Stomach (tissue), 9 donors: ENCODE measurements around the gene SLC25A45. TPM values are rescaled to one million over a fixed set of nuclear protein-coding genes. Genes with fewer than 3 reads are reported as not detected.

ENCODE experiments used
- DNase-seq, 2 donors: peaks; one replicate each; pipeline versions ENCODE4 v3.0.0 to v3.0.0-alpha.2; 2013 to 2019
- H3K27ac ChIP-seq, 5 donors: fragments of 200-600 bp in 4 of 5; sonication (generic) in 4 of 5; one replicate each; pipeline ENCODE4 v1.5.1; 2013 to 2019; ENCODE audit warnings: mild to moderate bottlenecking in 1 of 5, moderate library complexity in 1 of 5
- H3K27me3 ChIP-seq, 3 donors: fragments of 200-600 bp; sonication (generic); one replicate each; pipeline ENCODE4 v1.5.1; 2017 to 2019; ENCODE audit warnings: mixed run types in 1 of 3
- H3K36me3 ChIP-seq, 4 donors: fragments of 200-600 bp; sonication (generic); 1 replicate in 3 of 4; 2 replicates in 1 of 4; pipeline ENCODE4 v1.5.1; 2016 to 2019
- H3K4me1 ChIP-seq, 4 donors: fragments of 200-600 bp; sonication (generic); one replicate each; pipeline ENCODE4 v1.5.1; 2016 to 2019
- H3K4me3 ChIP-seq, 4 donors: fragments of 200-600 bp; sonication (generic) in 3 of 4; one replicate each; pipeline ENCODE4 v1.5.1; 2016 to 2019; ENCODE audit warnings: mild to moderate bottlenecking in 1 of 4
- H3K9me3 ChIP-seq, 4 donors: fragments of 200-600 bp; sonication (generic); one replicate each; pipeline ENCODE4 v1.5.1; 2016 to 2019
- CTCF ChIP-seq, 7 experiments: fragments of 450-650 bp in 4 of 7; fragments of 200-600 bp in 3 of 7; sonication (generic) in 3 of 7; IDR thresholded peaks; one replicate each; pipeline ENCODE4 v1.5.1; 2016 to 2019; ENCODE audit warnings: antibody characterized with exemption in 7 of 7, control low read depth in 2 of 7, mild to moderate bottlenecking in 1 of 7
- EP300 ChIP-seq: sonication (generic); formaldehyde crosslinking; IDR thresholded peaks from one replicate; pipeline ENCODE4 v1.6.1; 2017; ENCODE audit warnings: antibody characterized with exemption
- POLR2A ChIP-seq, 4 donors: fragments of 450-650 bp; IDR thresholded peaks; one replicate each; pipeline ENCODE4 v1.6.1; 2016; ENCODE audit warnings: antibody characterized with exemption in 4 of 4, control low read depth in 2 of 4, mild to moderate bottlenecking in 1 of 4, moderate library complexity in 1 of 4
- POLR2AphosphoS5 ChIP-seq, 3 donors: sonication (generic); formaldehyde crosslinking; IDR thresholded peaks; one replicate each; pipeline ENCODE4 v1.6.1; 2016; ENCODE audit warnings: antibody characterized with exemption in 3 of 3
- WGBS, 5 donors: extraction: QIAGEN DNeasy Blood & Tissue Kit in 3 of 5; methylation state at CpG; one replicate each; pipeline versions ENCODE4 v1.1.5 to v1.1.7; 2013 to 2018; 5-methylcytosine and 5-hydroxymethylcytosine counted together
- intact Hi-C: fragments of 100-400 bp; cut with DNase I; formaldehyde crosslinking; loops from one replicate; pipeline ENCODE4 v1.15.1; 2023; ENCODE audit warnings: low total_unique reads
- polyA plus RNA-seq, 3 donors: library from polyadenylated mRNA; stranded (reverse); fragments of 200-250 nt; gene quantifications; one replicate each; pipeline ENCODE4 v1.2.3, GENCODE V29; 2013
- total RNA-seq, 5 donors: library from RNA; depleted of rRNA; stranded (reverse); fragments of >200 nt; gene quantifications; one replicate each; pipeline versions ENCODE4 v1.1.0 to v1.2.3, GENCODE V29; 2014 to 2016
- donor health status: healthy with polysubstance abuse.
- donor health status: Bipolar disorder and iron deficiency.
- donor health status: healthy.

The SLC25A45 gene
- total and polyA plus RNA-seq, 8 donors: 1.2 to 101 (median 2.7) TPM

GRCh38 chr11:65377036-65377435 lies 5.4 kb downstream of the SLC25A45 start:
- peaks cover 12 to 39% (median 24%) of the 10 kb centered on the region in 4 donors for H3K4me1 ChIP-seq
- H3K36me3 ChIP-seq: no peaks in the 10 kb centered on the region
- H3K27me3 ChIP-seq: no peaks in the 10 kb centered on the region
- 68 to 83% (median 80%) methylated on average over 7 to 8 of the region's 8 CpGs for WGBS, 5 donors
- H3K27ac ChIP-seq: no peak overlapping the region
- intact Hi-C loops: no loop called here
- TF ChIP-seq EP300 (no peak), POLR2AphosphoS5 (IDR thresholded peaks at IDR 0.05) (no peak), POLR2A (IDR thresholded peaks at IDR 0.05) (no peak), CTCF (IDR thresholded peaks at IDR 0.05) (no peak)
- H3K4me3 ChIP-seq: no peak overlapping the region
- no peaks in the 10 kb centered on the region for H3K9me3 ChIP-seq
- no peak for DNase-seq

DNA sequence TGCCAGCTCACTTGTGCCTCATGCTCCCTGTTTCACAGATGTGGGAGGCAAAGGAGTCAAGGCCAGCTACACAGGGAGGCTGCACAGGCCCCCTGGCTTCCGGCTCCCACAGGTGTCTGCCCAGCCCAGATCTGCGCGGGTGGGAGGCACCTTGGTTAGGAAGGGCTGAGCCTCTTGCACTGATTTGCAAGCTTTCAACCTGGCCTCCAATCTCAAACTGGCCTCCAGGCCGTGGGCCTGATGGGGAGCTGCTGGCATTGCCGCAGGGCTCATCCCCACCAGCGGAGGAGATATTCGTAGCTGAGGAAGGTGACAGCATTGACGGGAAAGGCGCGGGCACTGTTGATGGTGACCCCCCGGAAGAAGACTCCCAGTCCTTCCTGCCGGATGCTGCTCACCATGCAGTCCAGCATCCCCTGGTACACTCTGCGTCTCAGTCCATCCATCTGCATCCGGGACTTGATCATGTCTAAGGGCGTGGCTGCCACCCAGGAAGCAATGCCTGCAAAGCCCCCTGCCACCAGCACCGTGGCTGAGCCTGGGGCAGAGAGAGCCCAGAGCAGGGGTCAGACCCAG lies 6.2 kb downstream of the SLC25A45 start:
- H3K9me3 ChIP-seq: no peaks in the 10 kb centered on the region
- no peak overlapping the region for H3K27ac ChIP-seq
- peaks cover 4 to 39% (median 21%) of the 10 kb centered on the region in 4 donors for H3K4me1 ChIP-seq
- no peaks in the 10 kb centered on the region for H3K36me3 ChIP-seq
- TF ChIP-seq CTCF (IDR thresholded peaks at IDR 0.05) (no peak), EP300 (no peak), POLR2AphosphoS5 (IDR thresholded peaks at IDR 0.05) (no peak), POLR2A (IDR thresholded peaks at IDR 0.05) (no peak)
- intact Hi-C loops: no loop called here
- H3K27me3 ChIP-seq: no peaks in the 10 kb centered on the region
- 82 to 90% (median 87%) methylated on average over 11 to 16 of the region's 16 CpGs for WGBS, 5 donors
- no peak overlapping the region for H3K4me3 ChIP-seq
- DNase-seq: no peak

GRCh38 chr11:65375012-65375411 lies 7.4 kb downstream of the SLC25A45 start:
- intact Hi-C loops: no loop called here
- Histone ChIP-seq H3K4me1 (peaks cover 0 to 36% (median 18%) of the 10 kb centered on the region in 4 donors), H3K27me3 (no peaks in the 10 kb centered on the region), H3K9me3 (no peaks in the 10 kb centered on the region), H3K36me3 (no peaks in the 10 kb centered on the region), H3K27ac (no peak overlapping the region), H3K4me3 (no peak overlapping the region)
- WGBS, 5 donors: 87 to 90% (median 90%) methylated on average over 8 of the region's 8 CpGs
- no peak for DNase-seq
- TF ChIP-seq EP300 (no peak), POLR2A (IDR thresholded peaks at IDR 0.05) (no peak)

DNA sequence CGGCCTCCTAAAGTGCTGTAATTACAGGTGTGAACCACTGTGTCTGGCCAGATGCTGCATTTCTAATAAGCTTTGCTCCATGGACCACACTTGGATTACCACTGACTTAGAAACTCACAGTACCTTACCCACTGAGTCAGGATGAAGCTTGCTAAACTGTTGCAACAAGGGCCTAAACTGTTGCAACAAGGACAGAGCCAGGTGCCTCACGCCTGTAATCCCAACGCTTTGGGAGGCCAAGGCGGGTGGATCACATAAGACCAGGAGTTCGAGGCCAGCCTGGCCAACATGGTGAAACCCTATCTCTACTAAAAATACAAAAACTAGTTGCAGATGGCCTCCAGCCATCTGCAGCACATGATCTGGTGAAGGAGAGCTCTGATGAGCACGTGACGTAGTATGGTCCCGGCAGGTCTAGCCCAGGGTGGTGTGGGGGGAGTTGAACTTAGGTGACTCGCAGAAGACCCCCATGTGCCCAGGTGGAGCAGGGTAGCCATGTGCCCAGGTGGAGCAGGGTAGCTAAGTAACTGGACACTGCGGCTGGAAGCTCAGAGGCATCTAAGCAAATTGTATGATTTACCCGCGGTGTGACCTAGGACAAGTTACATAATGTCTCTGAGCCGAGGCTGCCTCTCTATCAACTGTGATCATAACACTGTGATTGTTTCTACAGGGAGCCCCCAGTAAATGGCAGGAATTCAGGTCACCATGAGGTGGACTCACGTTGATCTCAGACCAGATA lies 8.4 kb downstream of the SLC25A45 start:
- Histone ChIP-seq H3K4me1 (peaks cover 0 to 31% (median 17%) of the 10 kb centered on the region in 4 donors), H3K9me3 (no peaks in the 10 kb centered on the region), H3K4me3 (no peak overlapping the region), H3K27ac (no peak overlapping the region), H3K27me3 (no peaks in the 10 kb centered on the region), H3K36me3 (no peaks in the 10 kb centered on the region)
- no peak for TF ChIP-seq EP300
- no peak for TF ChIP-seq POLR2A (IDR thresholded peaks at IDR 0.05)
- TF ChIP-seq POLR2AphosphoS5 (IDR thresholded peaks at IDR 0.05): no peak
- WGBS, 5 donors: 85 to 86% (median 86%) methylated on average over 14 of the region's 14 CpGs
- intact Hi-C loops: no loop called here
- DNase-seq: no peak

DNA sequence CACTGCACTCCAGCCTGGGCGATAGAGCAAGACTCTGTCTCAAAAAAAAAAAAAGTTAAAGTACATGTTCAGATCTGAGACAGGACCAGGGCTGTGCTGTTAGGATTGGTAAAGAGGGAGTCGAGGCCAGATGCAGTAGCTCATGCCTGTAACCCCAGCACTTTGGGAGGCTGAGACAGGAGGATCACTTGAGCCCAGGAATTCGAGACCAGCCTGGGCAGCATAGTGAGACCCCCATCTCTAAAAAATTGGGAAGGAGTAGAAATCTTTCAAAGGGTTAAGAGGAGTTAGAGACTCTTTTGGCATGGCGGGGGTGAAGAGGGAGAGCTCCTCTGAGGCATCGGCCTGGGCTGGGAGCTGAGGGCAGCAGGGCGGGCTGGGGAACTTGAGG lies 11.8 kb downstream of the SLC25A45 start:
- WGBS, 5 donors: 62 to 80% (median 63%) methylated on average over 6 of the region's 6 CpGs
- DNase-seq: no peak
- Histone ChIP-seq H3K4me1 (peaks cover 0 to 34% (median 31%) of the 10 kb centered on the region in 4 donors), H3K9me3 (no peaks in the 10 kb centered on the region), H3K27me3 (no peaks in the 10 kb centered on the region), H3K27ac (peak overlapping the region; percentile 69 to 78 (median 76)), H3K36me3 (no peaks in the 10 kb centered on the region), H3K4me3 (no peak overlapping the region)
- intact Hi-C loops: no loop called here
- TF ChIP-seq POLR2A (IDR thresholded peaks at IDR 0.05) (no peak), EP300 (no peak), POLR2AphosphoS5 (IDR thresholded peaks at IDR 0.05) (no peak), CTCF (IDR thresholded peaks at IDR 0.05) (no peak)
